Measurements from ENCODE around the gene RHD.

DNA sequence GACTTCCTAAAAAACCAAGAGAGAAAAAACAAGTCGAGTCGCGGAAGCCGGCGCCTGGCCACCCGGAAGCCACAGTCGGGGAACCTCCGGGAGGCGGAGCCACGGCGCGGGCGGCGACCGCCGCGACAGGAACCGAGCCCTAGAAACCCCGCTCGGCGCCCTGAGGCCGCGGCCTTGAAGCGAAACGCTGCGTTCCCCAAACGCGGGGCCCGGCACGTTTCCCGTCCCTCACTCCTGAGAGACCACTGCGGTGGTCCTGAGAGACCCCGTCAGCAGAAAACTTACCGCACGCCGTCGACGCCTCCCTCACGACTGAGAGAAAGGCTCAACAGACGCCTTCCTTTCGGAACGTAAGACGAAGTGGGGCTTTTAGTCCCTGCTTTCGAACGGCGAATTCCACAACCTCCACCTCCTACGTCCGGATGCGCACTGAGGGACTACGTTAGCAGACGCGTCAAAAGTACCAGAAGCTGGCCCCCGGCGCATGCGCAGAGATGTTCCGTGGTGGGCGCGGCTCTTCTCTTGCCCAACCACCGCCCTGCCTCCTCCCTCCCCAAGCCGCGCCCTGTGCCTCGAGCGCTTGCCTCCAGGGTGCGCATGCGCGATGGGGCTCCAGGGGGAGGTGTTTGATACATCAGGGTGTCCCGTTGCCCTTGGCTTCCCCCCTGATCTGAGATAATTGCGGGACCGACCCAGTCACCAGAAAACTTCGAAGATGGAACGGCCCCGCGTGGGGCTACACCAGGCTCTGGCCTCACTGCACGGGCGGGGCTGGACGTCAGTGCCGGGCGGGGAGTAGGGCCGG, 25.1 kb upstream of the RHD start, which contains the start of gene RSRP1:
- TF ChIP-seq SUZ12 (IDR thresholded peaks at IDR 0.05; ENCODE audit: extremely low read depth, insufficient read depth, insufficient read length) (no peak), ZNF274 (IDR thresholded peaks at IDR 0.05; ENCODE audit: low read depth, low read length) (no peak)
